HG03460 (cell line): ENCODE results near the gene CTTNBP2NL.
"Not testable (repeated sequence)": the region's sequence is repeated elsewhere in the genome, so short reads cannot be mapped to it uniquely, and the experiment has no call there.

ENCODE experiments used
- ATAC-seq: cut with Tn5 transposase; IDR thresholded peaks from one replicate; pipeline ENCODE4 v1.9.1; 2021; ENCODE audit not compliant: unreplicated experiment

The CTTNBP2NL gene

GRCh38 chr1:112418099-112418892, 22.3 kb downstream of the CTTNBP2NL start:
- no peak for ATAC-seq

- ATAC-seq, result no peak
Measured at GRCh38 chr1:112423207-112423606, 27.2 kb downstream of the CTTNBP2NL start.

- not testable (repeated sequence) for ATAC-seq
Measured at GRCh38 chr1:112423666-112424065, 27.7 kb downstream of the CTTNBP2NL start.

- no peak for ATAC-seq
Measured at GRCh38 chr1:112429749-112430148, 33.7 kb downstream of the CTTNBP2NL start.

GRCh38 chr1:112431038-112431437, 35.0 kb downstream of the CTTNBP2NL start:
- ATAC-seq, result no peak

GRCh38 chr1:112435448-112435847, 39.4 kb downstream of the CTTNBP2NL start:
- ATAC-seq, result no peak

- ATAC-seq, result no peak
Measured at GRCh38 chr1:112436384-112437156, 40.6 kb downstream of the CTTNBP2NL start.

GRCh38 chr1:112438156-112438555, 42.1 kb downstream of the CTTNBP2NL start:
- not testable (repeated sequence) for ATAC-seq

- ATAC-seq, result no peak
Measured at GRCh38 chr1:112439592-112439991, 43.6 kb downstream of the CTTNBP2NL start.

GRCh38 chr1:112440574-112440973, 44.6 kb downstream of the CTTNBP2NL start:
- ATAC-seq, result no peak

GRCh38 chr1:112444269-112444668, 48.3 kb downstream of the CTTNBP2NL start:
- no peak for ATAC-seq

GRCh38 chr1:112445596-112445995, 49.6 kb downstream of the CTTNBP2NL start:
- no peak for ATAC-seq

GRCh38 chr1:112446411-112446810, 50.4 kb downstream of the CTTNBP2NL start:
- no peak for ATAC-seq

GRCh38 chr1:112448904-112449629, 53.1 kb downstream of the CTTNBP2NL start:
- ATAC-seq, result no peak

GRCh38 chr1:112449630-112449983, 53.6 kb downstream of the CTTNBP2NL start:
- ATAC-seq, result no peak

- no peak for ATAC-seq
Measured at GRCh38 chr1:112450773-112451172, 54.8 kb downstream of the CTTNBP2NL start.

GRCh38 chr1:112451301-112451700, 55.3 kb downstream of the CTTNBP2NL start:
- not testable (repeated sequence) for ATAC-seq

GRCh38 chr1:112453876-112454275, 57.9 kb downstream of the CTTNBP2NL start:
- no peak for ATAC-seq

- ATAC-seq, result no peak
Measured at GRCh38 chr1:112454316-112454715, 58.3 kb downstream of the CTTNBP2NL start.

- no peak for ATAC-seq
Measured at GRCh38 chr1:112457241-112457640, 61.2 kb downstream of the CTTNBP2NL start.

- no peak for ATAC-seq
Measured at GRCh38 chr1:112457955-112458354, 61.9 kb downstream of the CTTNBP2NL start.

- no peak for ATAC-seq
Measured at GRCh38 chr1:112458756-112459155, 62.7 kb downstream of the CTTNBP2NL start.
